D721Med (cell line): ENCODE measurements around the gene EIF2B1.

Experiments used
- DNase-seq: peaks from one replicate; pipeline ENCODE4 v3.0.0; 2011; ENCODE audit warnings: low spot score; ENCODE audit not compliant: insufficient read length
- FAIRE-seq: peaks from 2 replicates; lab custom pipeline; 2011; peaks lifted over from hg19 to GRCh38; lab: Jason Lieb, UNC
- CTCF ChIP-seq: IDR thresholded peaks from 2 replicates; pipeline ENCODE4 v1.5.1; 2012; ENCODE audit warnings: mild to moderate bottlenecking, control low read depth; ENCODE audit not compliant: insufficient read depth; ENCODE audit errors: missing control alignments

EIF2B1 gene

GRCh38 chr12:123648401-123648800, 14.9 kb upstream of the EIF2B1 start:
- DNase-seq (no peak), FAIRE-seq (no peak)
- TF ChIP-seq CTCF: no peak

GRCh38 chr12:123645878-123646277, 12.4 kb upstream of the EIF2B1 start:
- DNase-seq (no peak), FAIRE-seq (no peak)
- no peak for TF ChIP-seq CTCF

- no peak for TF ChIP-seq CTCF
- DNase-seq (no peak), FAIRE-seq (no peak)
Observed at GRCh38 chr12:123645380-123645779, 11.9 kb upstream of the EIF2B1 start.

- no peak for FAIRE-seq
- no peak for TF ChIP-seq CTCF
Observed at GRCh38 chr12:123643911-123644310, 10.4 kb upstream of the EIF2B1 start.

GRCh38 chr12:123634142-123634561, 666 bp upstream of the EIF2B1 start:
- no peak for DNase-seq
- no peak for TF ChIP-seq CTCF
- FAIRE-seq: no peak

More at GRCh38 chr12:123643911-123644310, 10.4 kb upstream of the EIF2B1 start:
- DNase-seq: no peak

- no peak for DNase-seq
- FAIRE-seq: no peak
- TF ChIP-seq CTCF: no peak
Observed at GRCh38 chr12:123621619-123622530, 11.6 kb downstream of the EIF2B1 start.

GRCh38 chr12:123621101-123621500, 12.4 kb downstream of the EIF2B1 start:
- no peak for FAIRE-seq
- no peak for TF ChIP-seq CTCF

More at GRCh38 chr12:123621101-123621500, 12.4 kb downstream of the EIF2B1 start:
- DNase-seq: no peak
